Uterus (tissue), 2 donors: ENCODE measurements around the gene IL1A.

Source experiments
- CTCF ChIP-seq, 4 experiments: fragments of 200-600 bp in 2 of 4; fragments of 450-650 bp in 2 of 4; sonication (generic) in 2 of 4; IDR thresholded peaks; one replicate each; pipeline ENCODE4 v1.5.1; 2016 to 2019; ENCODE audit warnings: antibody characterized with exemption in 4 of 4, mild to moderate bottlenecking in 2 of 4, moderate library complexity in 1 of 4
- POLR2A ChIP-seq, 2 donors: fragments of 450-650 bp; IDR thresholded peaks; one replicate each; pipeline ENCODE4 v1.6.1; 2016; ENCODE audit warnings: antibody characterized with exemption in 2 of 2, mild to moderate bottlenecking in 1 of 2, moderate library complexity in 1 of 2

GRCh38 chr2:112803691-112804521 is 19.6 kb upstream of the IL1A start:
- TF ChIP-seq CTCF (IDR thresholded peaks at IDR 0.05) (no peak), POLR2A (IDR thresholded peaks at IDR 0.05) (no peak)
